Fibroblast of the conjunctiva (primary cell): Measurements from ENCODE around the gene ABLIM3.

Experiments used
- DNase-seq: peaks from one replicate; pipeline ENCODE4 v3.0.0-alpha.2; 2010; ENCODE audit warnings: low read depth

The ABLIM3 gene

GRCh38 chr5:149141224-149141956, at the start of gene ABLIM3:
Gene ABLIM3, plus strand, starts transcription at chr5:149141493. Its CDS starts 603 bp downstream, at chr5:149142096.
- no peak for DNase-seq

- no peak for DNase-seq
Observed at GRCh38 chr5:149093625-149094024, 47.7 kb upstream of the ABLIM3 start.

- no peak for DNase-seq
Observed at GRCh38 chr5:149094996-149095395, 46.3 kb upstream of the ABLIM3 start.

- no peak for DNase-seq
Observed at GRCh38 chr5:149099920-149100319, 41.4 kb upstream of the ABLIM3 start.

- DNase-seq: no peak
Observed at GRCh38 chr5:149100331-149100730, 41.0 kb upstream of the ABLIM3 start.

- DNase-seq: no peak
Observed at GRCh38 chr5:149108651-149109280, 32.5 kb upstream of the ABLIM3 start.

GRCh38 chr5:149110406-149110805, 30.9 kb upstream of the ABLIM3 start:
- DNase-seq: no peak

GRCh38 chr5:149113669-149114068, 27.6 kb upstream of the ABLIM3 start:
- DNase-seq: peak; percentile 14

GRCh38 chr5:149114403-149115312, 26.6 kb upstream of the ABLIM3 start:
- DNase-seq: peak; percentile 75

- DNase-seq: no peak
Observed at GRCh38 chr5:149117970-149118369, 23.3 kb upstream of the ABLIM3 start.

- no peak for DNase-seq
Observed at GRCh38 chr5:149118463-149118862, 22.8 kb upstream of the ABLIM3 start.

- no peak for DNase-seq
Observed at GRCh38 chr5:149121145-149121544, 20.1 kb upstream of the ABLIM3 start.

- no peak for DNase-seq
Observed at GRCh38 chr5:149123211-149123610, 18.1 kb upstream of the ABLIM3 start.

- DNase-seq: no peak
Observed at GRCh38 chr5:149125386-149125891, 15.9 kb upstream of the ABLIM3 start.

GRCh38 chr5:149126906-149127305, 14.4 kb upstream of the ABLIM3 start:
- DNase-seq: no peak

GRCh38 chr5:149127394-149127955, 13.8 kb upstream of the ABLIM3 start:
- no peak for DNase-seq

- no peak for DNase-seq
Observed at GRCh38 chr5:149128023-149128875, 13.0 kb upstream of the ABLIM3 start.

- no peak for DNase-seq
Observed at GRCh38 chr5:149129181-149129580, 12.1 kb upstream of the ABLIM3 start.

- no peak for DNase-seq
Observed at GRCh38 chr5:149130121-149130914, 11.0 kb upstream of the ABLIM3 start.

GRCh38 chr5:149132474-149132873, 8.8 kb upstream of the ABLIM3 start:
- no peak for DNase-seq
